ENCODE data around the gene TMEM170A. TPM values are rescaled to one million over a fixed set of nuclear protein-coding genes. Genes with fewer than 3 reads are reported as not detected.
"Not testable (repeated sequence)": the region's sequence is repeated elsewhere in the genome, so short reads cannot be mapped to it uniquely, and the experiment has no call there.

Gene TMEM170A
- total RNA-seq, 2 donors from 2014 or later: 21.8 to 33.5 TPM

DNA sequence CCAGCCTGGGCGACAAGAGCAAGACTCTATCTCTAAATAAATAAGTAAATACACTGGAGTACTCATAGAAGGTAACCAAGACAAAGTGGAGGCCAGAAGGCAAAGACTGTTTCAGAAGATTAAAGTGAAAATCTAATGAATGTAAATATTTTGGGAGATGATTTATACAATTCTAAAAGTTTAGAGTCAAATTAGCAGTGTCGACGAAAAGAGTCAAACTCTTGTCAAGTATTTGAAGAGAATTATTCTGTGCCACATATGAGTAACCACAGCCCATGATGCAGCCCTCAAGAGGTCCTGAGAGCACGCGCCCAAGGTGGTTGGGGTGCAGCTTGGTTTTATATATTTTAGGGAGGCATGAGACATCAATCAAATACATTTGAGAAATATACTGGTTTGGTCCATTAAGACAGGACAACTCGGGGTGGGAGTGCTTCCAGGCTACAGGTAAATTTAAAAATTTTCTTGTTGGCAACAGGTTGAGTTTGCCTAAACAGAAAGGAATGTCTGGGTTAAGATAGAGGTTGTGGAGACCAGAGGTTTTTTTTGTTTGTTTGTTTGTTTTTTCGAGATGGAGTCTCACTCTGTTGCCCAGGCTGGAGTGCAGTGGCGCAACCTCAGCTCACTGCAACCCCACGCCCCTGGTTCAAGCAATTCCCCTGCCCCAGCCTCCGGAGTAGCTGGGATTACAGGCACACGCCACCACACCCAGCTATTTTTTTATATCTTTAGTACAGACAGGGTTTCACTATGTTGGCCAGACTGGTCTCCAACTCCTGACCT is 34.7 kb downstream of the TMEM170A start:
- peaks cover 0 to 4% of the 10 kb centered on the region in 2 donors for H3K9me3 Mint-ChIP-seq
- peaks cover 17 to 36% of the 10 kb centered on the region in 2 donors for H3K36me3 Mint-ChIP-seq
- DNase-seq (ENCODE audit: low spot score in 2 of 2) (no peak), ATAC-seq (no peak)
- no peak overlapping the region for H3K27ac Mint-ChIP-seq

DNA sequence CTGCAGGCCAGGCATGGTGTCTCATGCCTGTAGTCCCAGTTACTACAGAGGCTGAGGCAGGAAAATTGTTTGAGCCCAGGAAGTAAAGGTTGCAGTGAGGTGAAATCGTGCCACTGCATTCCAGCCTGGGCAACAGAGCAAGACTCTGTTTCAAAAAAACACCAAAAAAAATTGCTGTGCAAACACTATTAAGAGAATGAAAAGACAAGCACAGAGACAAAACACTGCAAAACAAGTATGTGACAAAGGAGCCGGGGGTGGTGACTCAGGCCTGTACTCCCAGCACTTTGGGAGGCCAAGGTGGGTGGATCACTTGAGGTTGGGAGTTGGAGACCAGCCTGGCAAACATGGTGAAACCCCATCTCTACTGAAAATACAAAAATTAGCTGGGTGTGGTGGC is 38.0 kb downstream of the TMEM170A start:
- peaks cover 0 to 22% of the 10 kb centered on the region in 2 donors for H3K36me3 Mint-ChIP-seq
- DNase-seq (ENCODE audit: low spot score in 2 of 2); H3K9me3 Mint-ChIP-seq; ATAC-seq: not testable (repeated sequence)
- peak overlapping the region in 1 of 2 donors; percentile 22 for H3K27ac Mint-ChIP-seq

DNA sequence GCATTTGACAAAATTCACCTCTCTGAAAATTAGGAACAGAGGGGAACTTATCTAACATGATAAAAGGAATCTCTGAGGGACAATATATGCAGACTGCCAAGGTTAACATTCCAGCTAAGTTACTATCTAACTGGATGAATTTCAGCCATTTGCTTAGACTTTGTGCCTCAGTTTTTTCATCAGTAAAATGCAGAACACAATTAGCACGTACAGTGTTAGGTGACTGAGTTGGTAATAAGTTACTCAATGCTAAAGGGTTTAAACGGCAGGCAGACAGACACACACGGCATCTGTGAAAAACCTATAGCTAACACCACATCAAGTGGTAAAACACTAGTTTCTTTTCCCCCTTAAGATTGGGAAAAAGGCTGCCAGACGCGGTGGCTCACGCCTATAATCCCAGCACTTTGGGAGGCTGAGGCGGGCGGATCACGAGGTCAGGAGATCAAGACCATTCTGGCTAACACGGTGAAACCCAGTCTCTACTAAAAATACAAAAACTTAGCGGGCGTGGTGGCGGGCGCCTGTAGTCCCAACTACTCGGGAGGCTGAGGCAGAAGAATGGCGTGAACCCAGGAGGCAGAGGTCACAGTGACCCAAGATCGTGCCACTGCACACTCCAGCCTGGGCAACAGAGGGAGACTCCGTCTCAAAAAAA is 40.3 kb downstream of the TMEM170A start:
- not testable (repeated sequence) for H3K27ac Mint-ChIP-seq; DNase-seq (ENCODE audit: low spot score in 2 of 2); ATAC-seq; H3K9me3 Mint-ChIP-seq
- peaks cover 0 to 15% of the 10 kb centered on the region in 2 donors for H3K36me3 Mint-ChIP-seq

DNA sequence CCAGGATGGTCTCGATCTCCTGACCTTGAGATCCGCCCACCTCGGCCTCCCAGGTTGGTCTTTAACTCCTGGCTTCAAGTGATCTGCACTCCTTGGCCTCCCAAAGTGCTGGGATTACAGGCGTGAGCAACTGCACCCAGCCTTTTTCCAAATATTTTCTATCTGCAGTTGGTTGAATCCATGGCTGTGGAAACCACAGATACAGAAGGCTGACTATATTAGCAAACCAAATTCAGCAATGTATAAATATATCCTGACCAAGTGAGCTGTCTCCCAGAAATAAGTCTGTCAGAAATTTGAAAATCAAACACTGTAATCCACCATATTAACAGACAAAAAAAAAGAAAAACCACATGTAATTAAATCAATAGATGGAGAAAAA is 40.8 kb downstream of the TMEM170A start:
- DNase-seq (ENCODE audit: low spot score in 2 of 2) (no peak), ATAC-seq (no peak)
- Mint-ChIP-seq H3K9me3 (no peaks in the 10 kb centered on the region), H3K36me3 (peaks cover 0 to 14% of the 10 kb centered on the region in 2 donors), H3K27ac (no peak overlapping the region)

DNA sequence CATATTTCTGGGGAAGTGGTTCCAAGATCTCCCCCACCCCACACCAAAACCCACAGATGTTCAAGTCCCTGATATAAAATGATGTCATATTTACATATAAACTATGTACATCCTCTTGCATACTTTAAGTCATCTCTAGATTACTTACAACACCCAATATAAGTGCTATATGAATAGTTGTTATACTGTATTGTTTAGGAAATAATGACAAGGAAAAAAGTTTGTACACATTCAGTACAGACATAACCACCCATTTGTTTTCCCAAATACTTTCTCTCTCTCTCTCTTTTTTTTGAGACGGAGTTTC is 42.7 kb downstream of the TMEM170A start:
- H3K36me3 Mint-ChIP-seq: no peaks in the 10 kb centered on the region
- peak in 1 of 2 donors; percentile 58 for ATAC-seq

DNA sequence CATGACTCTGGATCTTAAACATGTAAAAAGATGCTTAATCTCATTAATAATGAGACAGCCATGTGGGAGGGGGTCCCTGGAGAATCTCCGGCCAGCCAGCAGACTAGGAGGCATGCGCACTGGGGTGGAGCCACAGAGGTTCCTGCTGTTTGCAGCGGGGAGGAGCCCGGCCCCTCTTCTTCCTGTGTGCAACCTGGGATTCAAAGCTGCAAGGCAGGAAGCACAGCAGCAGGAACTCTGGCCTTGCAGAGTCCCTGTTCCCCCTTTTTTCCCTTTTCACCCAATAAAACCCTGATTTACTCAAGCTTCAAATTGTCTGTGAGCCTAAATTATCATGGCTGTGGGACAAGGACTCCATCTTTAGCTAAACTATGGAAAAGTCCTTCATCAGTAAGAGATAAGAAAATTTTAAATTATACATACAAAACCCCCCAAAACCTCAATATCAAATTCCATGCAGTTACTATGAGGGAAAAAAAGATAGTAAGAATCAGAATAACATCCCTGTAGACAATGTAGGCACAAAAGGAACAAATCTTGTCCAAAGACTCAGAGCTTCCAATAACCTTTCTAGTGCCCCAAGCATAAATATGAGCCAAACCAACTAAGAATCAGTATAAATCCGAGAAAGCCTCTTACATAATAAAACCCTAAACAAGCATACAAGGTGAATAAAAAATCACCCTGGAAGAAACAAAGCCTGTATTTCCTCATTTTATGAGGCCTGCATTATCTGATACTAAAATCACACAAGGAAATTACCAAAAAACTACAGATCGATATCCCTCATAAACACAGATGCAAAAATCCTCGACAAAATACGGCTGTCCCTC is 43.3 kb downstream of the TMEM170A start:
- peak in 1 of 2 donors; percentile 20 for DNase-seq (ENCODE audit: low spot score in 2 of 2)
- peak overlapping the region; percentile 25 to 47 for H3K27ac Mint-ChIP-seq
- no peaks in the 10 kb centered on the region for H3K9me3 Mint-ChIP-seq
- no peaks in the 10 kb centered on the region for H3K36me3 Mint-ChIP-seq
- ATAC-seq: peak; percentile 35 to 69

More for the DNA sequence above, 42.7 kb downstream of the TMEM170A start:
- H3K27ac Mint-ChIP-seq: peak overlapping the region in 1 of 2 donors; percentile 41
- no peaks in the 10 kb centered on the region for H3K9me3 Mint-ChIP-seq
- no peak for DNase-seq (ENCODE audit: low spot score in 2 of 2)

DNA sequence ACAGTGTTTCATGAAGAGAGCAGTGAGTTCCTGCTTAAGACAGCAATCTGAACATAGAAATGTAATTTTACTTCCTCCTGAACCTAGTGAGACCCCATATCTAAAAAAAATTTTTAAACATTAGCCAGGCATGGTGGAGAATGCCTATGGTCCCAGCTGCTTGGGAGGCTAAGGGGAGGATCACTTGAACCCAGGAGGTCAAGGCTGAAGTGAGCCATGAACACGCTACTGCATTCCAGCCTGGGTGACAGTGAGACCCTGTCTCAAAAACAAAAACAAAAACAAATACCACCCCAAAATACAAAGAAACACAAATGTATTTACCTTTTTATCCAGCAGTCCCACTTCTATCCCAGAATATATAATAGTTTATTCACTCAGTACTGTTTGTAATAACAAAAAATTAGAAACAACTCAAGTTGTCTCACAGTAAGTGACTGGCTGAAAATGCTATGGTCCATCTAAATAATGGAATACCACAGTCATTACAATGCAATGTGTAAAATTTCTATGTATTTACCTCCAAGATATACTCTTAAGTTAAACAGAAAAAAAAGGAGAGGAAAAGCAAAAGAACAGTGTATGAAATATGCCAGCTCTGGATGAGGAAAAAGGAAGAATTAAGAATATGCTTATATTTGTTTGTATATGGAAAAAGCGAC is 47.5 kb downstream of the TMEM170A start:
- Mint-ChIP-seq H3K36me3 (peaks cover 0 to 6% of the 10 kb centered on the region in 2 donors), H3K27ac (peak overlapping the region in 1 of 2 donors; percentile 40), H3K9me3 (no peaks in the 10 kb centered on the region)
- DNase-seq (ENCODE audit: low spot score in 2 of 2) (no peak), ATAC-seq (no peak)

DNA sequence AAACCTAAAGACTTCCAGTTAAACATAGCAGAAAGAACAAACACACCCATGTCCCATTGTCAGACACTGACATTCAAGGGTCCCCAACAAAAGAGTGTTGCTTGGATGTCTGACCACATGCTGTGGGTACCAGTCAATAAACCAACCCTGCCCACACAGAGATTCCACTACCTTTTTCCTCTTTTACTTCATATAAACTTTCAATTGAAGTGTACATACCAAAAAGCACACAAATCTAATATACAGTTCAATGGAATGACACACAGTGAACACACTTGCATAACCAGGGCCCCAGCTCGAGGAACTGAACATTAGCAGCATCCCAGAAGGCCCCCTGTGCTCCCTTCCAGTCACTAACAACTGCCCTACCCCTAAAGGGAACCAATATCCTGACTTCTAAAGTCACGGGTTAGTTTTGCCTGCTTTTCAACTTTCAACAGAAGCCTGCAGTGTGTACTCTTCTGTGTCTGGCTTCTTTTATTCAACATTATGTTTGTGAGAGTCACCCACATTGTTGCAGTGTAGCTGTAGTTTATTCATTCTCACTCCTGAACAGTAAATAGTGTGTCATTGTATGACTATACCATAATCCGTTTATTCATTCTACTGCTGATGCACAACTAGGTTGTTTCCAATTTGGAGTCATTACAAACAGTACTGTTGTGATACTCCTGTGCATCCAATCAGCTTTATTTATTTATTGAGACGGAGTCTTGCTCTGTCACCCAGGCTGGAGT is 49.2 kb downstream of the TMEM170A start:
- H3K9me3 Mint-ChIP-seq: no peaks in the 10 kb centered on the region
- H3K36me3 Mint-ChIP-seq: peaks cover 0 to 6% of the 10 kb centered on the region in 2 donors
- ATAC-seq: peak; percentile 28 to 89
- DNase-seq (ENCODE audit: low spot score in 2 of 2): no peak
- peak overlapping the region; percentile 48 to 54 for H3K27ac Mint-ChIP-seq

DNA sequence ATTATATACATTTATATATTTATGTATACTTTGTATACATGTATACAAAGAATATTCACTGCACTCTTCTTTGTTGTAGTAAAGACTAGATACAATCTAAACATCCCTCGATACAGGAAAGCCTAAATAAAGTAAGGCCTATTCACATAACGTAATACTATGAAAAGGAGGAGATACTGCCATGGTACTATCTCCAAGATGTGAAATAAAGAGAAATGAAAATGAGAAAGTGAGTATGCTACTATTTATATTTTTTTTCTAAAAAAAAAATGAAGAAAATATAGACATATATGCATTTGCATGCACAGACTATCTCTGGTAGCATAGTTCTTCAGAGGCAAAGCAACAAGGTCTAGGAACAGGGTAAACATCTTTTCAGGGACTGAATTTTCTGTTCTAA is 50.5 kb downstream of the TMEM170A start:
- H3K27ac Mint-ChIP-seq: no peak overlapping the region
- DNase-seq (ENCODE audit: low spot score in 2 of 2) (no peak), ATAC-seq (no peak)
- peaks cover 0 to 6% of the 10 kb centered on the region in 2 donors for H3K36me3 Mint-ChIP-seq
- H3K9me3 Mint-ChIP-seq: no peaks in the 10 kb centered on the region

DNA sequence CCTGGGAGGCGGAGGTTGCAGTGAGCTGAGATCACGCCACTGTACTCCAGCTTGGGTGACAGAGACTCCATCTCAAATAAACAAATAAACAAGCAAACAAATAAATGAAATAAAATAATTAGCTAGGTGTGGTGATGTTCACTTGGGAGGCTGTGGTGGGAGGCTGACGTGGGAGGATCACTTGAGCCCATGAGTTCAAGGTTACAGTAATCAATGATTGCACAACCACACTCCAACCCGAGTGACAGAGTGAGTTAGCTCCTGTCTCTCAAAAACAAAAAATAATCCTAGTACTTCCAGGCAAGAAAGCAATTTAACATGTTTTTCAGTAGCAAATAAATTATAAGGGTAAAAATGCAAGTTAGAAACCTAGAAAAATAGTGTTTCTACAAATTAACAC is 57.5 kb downstream of the TMEM170A start:
- ATAC-seq: no peak
- no peak for DNase-seq (ENCODE audit: low spot score in 2 of 2)

DNA sequence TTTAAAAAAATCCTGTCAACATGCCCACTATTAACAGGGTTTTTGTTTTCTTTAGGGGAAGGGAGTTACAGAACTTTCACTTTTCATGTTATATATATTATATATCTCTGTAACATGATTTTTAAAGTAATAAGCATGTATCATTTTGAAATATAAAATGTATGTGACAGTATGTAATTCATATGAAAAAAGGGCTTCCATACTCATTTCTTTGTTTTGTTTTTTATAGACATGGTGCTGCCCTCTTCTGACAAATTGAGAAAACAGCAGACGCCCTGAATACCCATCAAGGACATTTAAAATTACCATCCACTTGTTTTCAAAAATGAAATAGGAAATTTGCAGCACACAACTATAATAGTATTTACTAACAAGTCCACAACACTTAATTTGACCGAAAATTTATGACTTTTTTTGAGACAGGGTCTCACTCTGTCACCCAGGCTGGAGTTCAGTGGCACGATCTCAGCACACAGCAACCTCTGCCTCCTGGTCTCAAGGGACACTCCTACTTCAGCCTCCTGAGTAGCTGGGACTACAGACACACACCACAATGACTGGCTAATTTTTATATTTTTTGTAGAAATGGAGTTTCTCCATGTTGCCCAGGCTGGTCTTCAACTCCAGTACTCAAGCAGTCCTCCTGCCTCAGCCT is 61.5 kb downstream of the TMEM170A start:
- Mint-ChIP-seq H3K9me3 (no peaks in the 10 kb centered on the region), H3K36me3 (peaks cover 0 to 5% of the 10 kb centered on the region in 2 donors), H3K27ac (peak overlapping the region; percentile 29 to 41)
- ATAC-seq (peak in 1 of 2 donors; percentile 51), DNase-seq (ENCODE audit: low spot score in 2 of 2) (no peak)

More for the DNA sequence above, 57.5 kb downstream of the TMEM170A start:
- H3K27ac Mint-ChIP-seq: no peak overlapping the region
- no peaks in the 10 kb centered on the region for H3K9me3 Mint-ChIP-seq
- H3K36me3 Mint-ChIP-seq: no peaks in the 10 kb centered on the region

DNA sequence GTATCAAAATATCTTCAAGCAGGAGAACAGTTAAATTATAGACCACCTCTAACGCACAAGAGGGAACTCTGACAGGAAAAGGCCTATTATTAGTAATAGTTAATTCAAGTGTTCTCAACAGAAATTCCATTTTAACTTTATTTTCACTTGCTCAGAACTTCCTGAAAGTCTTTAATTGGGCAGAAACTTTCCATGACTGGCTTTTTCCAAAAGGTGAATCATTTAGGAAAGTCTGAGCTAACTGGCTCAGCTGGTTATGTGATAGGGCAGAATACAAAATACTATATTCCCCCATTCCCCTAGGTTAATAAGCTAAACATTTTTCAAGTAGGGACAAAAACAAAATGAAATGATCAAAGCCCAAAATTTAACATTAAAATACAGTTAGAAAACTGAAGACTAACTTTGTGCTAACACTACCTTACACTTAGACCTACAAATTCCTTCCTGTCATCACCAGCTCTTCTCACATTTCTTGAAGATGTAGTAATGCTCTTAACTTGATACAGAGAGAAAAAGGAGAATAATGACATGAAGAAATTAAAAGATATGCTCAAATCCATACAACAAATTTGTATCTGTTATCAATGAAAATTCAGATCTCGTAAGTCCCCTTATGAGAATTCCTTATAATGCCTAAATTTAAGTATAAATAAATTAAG is 62.2 kb downstream of the TMEM170A start:
- ATAC-seq (peak; percentile 52 to 67), DNase-seq (ENCODE audit: low spot score in 2 of 2) (no peak)
- H3K36me3 Mint-ChIP-seq: peaks cover 0 to 5% of the 10 kb centered on the region in 2 donors
- no peaks in the 10 kb centered on the region for H3K9me3 Mint-ChIP-seq
- H3K27ac Mint-ChIP-seq: peak overlapping the region; percentile 72 to 74

DNA sequence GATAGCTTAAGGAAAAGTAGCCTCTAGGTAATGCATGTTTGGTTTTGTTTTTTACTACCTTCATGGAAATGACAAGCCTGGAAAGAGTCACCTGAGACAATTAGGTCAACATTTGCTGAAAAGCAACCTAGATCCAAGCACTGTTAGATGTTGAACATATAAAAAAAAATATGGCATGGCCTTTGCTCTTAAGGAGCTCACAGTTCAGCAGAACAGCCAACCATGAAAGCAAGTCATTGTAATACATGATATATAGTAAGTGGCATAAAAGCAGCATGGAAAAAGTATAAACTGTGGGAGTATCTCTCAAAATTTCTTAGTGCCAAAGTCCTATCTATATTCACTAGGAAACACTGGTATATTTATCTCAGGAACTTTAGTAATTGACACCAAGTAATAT is 62.8 kb downstream of the TMEM170A start:
- DNase-seq (ENCODE audit: low spot score in 2 of 2): no peak
- peaks cover 0 to 5% of the 10 kb centered on the region in 2 donors for H3K36me3 Mint-ChIP-seq
- no peaks in the 10 kb centered on the region for H3K9me3 Mint-ChIP-seq
- peak overlapping the region; percentile 72 to 74 for H3K27ac Mint-ChIP-seq
- peak; percentile 13 to 18 for ATAC-seq

DNA sequence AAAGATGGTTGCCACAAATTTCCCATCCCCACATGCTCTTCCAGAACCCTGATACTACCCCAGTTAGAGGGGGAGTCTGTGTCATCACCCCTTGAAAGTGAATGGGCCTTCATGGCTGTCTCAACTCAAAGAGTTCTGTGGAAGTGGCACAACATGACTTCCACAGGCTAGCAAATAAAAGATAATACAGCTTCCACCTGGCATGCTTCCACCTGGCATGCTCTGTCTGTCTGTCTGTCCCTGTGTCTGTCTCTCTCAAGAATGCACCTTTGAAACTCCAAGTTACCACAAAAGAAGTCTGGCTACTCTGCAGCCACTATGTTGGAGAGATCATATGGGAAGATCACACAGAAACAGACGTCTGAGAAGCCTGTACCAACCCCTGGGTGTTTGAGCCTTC is 66.2 kb downstream of the TMEM170A start:
- H3K27ac Mint-ChIP-seq: no peak overlapping the region
- peaks cover 4 to 5% of the 10 kb centered on the region in 2 donors for H3K36me3 Mint-ChIP-seq
- ATAC-seq (no peak), DNase-seq (ENCODE audit: low spot score in 2 of 2) (no peak)
- H3K9me3 Mint-ChIP-seq: no peaks in the 10 kb centered on the region

DNA sequence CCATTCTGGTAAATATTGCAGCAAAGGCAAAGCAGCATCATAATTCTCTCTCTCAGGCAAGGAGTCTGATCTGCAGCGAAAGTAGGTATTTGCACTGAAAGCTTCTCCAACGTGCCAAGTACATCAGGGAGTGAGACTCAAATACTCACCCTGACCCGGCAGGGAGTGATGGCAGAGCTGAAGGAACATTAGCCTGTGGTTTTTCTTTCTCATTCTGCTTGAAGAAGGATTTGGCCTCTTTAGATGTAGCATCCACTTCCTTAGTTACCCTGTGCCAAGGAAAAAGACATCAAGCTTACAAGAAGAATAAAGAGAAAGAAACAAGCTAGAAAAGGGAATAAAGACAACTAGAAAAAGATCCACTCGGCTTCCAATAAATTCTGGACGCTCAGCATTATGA is 69.5 kb downstream of the TMEM170A start:
- ATAC-seq (no peak), DNase-seq (ENCODE audit: low spot score in 2 of 2) (no peak)
- Mint-ChIP-seq H3K27ac (no peak overlapping the region), H3K9me3 (no peaks in the 10 kb centered on the region), H3K36me3 (peaks cover 4 to 5% of the 10 kb centered on the region in 2 donors)
